G401.6 (cell line): Measurements from ENCODE around the gene TALDO1.
A peak's percentile ranks its signal among the peaks of the same experiment; 100 is the strongest.

ENCODE experiments used
- FAIRE-seq: peaks from 2 replicates; lab custom pipeline; 2012; peaks lifted over from hg19 to GRCh38; lab: Jason Lieb, UNC

The TALDO1 gene

DNA sequence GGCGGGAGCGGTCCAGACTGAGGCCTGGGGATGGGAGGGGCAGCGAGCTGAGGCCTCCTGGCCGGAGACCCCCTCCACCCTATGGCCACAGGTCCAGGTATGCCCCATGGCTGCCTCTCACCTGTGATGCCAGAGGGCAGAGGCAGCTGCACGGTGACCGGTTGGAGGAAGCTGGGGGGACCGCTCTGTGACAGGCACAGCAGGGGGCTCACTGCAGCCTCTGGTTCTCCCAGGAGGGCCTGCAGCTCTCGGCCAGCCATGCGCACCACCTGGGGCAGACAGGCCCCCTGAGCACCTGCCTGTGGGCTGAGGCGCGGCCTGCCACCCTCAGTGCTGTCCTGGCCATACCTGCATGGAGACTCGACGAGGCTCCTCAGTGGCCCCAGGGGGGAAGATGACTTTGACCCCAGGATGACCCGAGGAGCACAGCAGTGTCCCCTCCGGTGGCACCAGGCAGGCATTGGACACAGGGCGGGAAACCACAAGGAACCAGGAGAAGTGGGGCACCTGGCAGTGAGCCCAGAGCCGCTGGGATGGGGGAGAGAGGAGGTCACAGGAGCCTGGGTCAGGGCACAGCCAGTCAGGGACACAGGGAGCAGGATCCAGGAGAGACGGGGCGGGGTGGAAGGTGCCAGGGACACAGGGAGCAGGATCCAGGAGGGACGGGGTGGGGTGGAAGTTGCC is 54.0 kb downstream of the TALDO1 start:
- no peak for FAIRE-seq

- no peak for FAIRE-seq
These were observed 54.9 kb downstream of the TALDO1 start for GRCh38 chr11:802018-802617.

DNA sequence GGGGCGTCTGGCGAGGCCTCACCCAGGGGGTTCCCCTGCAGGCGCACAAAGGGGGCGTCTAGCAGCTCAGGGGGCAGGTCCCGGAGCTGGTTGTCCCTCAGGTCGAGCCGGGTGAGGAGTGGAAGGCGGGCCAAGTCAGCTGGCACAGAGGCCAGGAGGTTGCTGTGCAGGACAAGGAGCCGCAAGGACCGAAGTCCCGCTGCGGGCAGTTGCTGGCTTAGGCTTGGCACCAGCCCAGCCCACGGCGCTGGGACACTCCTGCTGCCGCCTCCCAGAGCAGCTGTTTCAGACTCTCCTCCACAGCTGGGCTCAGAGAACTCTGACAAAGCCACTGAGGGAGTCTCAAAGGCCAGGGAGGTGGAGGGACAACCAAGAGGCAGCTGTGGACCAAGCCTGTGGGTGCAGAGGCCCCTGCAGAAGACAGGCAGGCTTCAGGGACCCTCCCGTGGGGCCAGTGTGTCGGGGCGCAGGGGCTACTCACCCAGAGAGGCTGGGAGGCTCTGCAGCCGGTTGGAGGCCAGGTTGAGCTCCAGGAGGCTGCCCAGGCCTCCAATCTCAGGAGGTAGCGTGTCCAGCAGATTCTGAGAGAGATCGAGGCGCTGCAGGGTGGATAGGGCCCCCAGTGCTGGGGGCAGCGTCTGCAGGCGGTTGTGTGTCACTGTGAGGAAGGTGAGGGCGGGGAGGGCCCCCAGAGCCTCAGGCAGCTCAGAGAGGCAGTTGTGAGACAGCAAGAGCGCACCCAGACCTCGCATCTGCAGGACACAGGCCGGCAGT is 55.6 kb downstream of the TALDO1 start:
- no peak for FAIRE-seq

- no peak for FAIRE-seq
These were observed 56.1 kb downstream of the TALDO1 start for GRCh38 chr11:803467-803742.

- no peak for FAIRE-seq
These were observed 56.7 kb downstream of the TALDO1 start for GRCh38 chr11:803770-804598.

- FAIRE-seq, result no peak
These were observed 57.3 kb downstream of the TALDO1 start for GRCh38 chr11:804599-804964.

- no peak for FAIRE-seq
These were observed 61.4 kb downstream of the TALDO1 start for GRCh38 chr11:808427-809286.

DNA sequence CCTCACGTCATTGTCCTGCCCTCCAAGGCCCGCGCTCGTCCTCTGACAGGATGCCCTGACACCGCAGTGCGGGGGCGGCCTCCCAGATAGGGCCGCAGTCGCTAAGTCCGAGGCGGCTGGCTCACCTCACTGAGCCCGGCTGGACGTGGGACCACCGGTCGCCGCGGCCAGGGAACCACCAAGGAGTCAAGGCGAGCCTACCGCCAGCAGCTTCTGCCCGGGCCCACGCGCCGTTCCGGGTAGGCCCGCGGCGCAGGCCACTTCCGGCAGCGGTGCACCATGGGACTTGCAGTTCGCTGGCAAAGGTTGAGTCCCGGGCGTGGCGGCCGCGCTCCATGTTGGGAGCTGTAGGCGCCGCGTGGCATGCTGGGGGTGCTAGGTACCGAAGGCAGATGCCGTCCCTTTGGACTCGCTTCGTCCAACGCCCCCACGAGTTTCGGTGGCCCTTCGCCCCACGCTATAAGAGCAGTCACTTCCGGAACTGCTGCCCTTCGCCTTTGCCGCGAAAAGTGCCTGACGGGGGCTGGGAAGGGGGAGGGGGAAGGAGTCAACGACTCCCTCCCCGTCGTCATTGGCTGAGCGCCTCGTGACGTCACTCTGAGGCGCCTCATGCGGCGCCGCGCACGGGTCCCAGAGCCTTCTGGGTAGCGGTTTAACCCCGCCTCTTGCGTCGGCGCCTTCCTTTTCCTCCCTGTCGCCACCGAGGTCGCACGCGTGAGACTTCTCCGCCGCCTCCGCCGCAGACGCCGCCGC is 62.2 kb downstream of the TALDO1 start, which contains the start of gene RPLP2:
Gene RPLP2, plus strand, starts transcription at position 681 of the 753 bp plus-strand sequence. CDS start 268 bp downstream, outside the sequence.
- peak; percentile 93 for FAIRE-seq

DNA sequence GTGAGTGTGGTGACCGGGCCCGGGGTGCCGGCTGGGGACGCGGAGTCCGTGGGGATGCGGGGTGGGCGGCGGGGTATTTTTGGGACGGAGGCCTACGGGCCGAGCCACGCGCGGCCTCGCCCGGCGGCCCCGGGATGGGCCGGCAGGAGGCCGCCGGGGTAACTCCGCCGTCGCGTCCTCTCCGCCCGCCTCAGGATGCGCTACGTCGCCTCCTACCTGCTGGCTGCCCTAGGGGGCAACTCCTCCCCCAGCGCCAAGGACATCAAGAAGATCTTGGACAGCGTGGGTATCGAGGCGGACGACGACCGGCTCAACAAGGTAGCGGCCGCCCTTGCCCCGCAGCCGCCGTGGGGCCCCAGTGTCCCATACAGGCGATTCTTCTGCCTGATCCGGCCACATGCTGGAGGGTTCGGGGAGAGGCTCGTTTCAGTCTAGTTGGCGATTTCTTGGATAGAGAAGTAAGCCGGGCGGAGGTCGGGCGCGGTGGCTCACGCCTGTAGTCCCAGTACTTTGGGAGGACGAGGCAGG is 62.8 kb downstream of the TALDO1 start:
- no peak for FAIRE-seq

DNA sequence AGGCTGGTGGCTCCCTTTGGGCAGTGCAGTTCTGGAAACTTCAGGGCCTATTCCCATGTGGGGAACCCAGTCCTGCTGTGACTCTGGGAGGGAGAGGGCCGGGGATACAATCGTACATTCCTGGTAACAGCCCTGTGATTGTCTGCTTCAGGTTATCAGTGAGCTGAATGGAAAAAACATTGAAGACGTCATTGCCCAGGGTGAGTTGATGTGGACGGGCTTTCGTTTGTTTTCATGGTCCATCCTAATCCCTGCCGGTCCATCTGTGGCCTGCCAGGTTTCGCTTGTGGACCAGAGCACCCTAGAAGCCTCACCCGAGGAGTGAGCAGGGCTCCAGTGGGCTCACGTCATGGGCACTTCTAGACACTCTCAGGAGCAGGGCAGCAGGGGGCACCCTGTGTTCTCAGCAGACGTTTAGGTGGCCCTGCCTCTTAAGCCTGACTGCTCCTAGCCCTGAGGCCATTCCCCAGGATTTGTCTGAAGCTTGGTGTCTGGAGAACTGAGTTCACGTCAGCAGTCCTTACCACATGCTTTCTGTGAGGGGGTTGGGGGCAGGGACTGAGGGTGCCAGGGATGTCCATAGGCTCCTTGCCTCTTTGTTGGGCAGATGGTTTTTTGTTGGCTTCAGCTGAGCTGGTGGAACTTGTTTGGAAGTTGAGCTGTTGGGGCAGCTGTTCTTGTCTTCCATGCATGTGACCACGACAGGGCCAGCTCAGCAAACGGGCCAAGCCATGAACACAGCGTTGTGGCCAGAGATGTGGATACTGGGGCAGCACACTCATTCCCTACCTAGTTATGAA is 64.4 kb downstream of the TALDO1 start:
- no peak for FAIRE-seq

GRCh38 chr11:812390-812789 is 65.1 kb downstream of the TALDO1 start:
- no peak for FAIRE-seq

DNA sequence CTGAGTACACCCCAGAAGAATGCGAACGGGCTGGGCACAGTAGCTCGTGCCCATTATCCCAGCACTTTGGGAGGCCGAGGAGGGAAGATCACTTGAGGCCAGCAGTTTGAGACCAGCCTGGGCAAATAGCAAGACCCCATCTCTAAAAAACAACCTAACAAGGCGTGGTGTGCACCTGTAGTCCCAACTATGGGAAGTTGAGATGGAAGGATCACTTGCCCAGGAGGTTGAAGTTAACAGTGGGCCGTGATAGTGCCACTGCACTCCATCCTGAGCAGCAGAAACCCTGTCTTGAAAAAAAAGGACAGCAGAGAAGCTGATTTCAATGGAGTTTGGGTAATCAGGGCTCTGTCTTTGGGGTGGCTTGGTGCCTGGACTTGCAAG is 65.8 kb downstream of the TALDO1 start:
- no peak for FAIRE-seq

DNA sequence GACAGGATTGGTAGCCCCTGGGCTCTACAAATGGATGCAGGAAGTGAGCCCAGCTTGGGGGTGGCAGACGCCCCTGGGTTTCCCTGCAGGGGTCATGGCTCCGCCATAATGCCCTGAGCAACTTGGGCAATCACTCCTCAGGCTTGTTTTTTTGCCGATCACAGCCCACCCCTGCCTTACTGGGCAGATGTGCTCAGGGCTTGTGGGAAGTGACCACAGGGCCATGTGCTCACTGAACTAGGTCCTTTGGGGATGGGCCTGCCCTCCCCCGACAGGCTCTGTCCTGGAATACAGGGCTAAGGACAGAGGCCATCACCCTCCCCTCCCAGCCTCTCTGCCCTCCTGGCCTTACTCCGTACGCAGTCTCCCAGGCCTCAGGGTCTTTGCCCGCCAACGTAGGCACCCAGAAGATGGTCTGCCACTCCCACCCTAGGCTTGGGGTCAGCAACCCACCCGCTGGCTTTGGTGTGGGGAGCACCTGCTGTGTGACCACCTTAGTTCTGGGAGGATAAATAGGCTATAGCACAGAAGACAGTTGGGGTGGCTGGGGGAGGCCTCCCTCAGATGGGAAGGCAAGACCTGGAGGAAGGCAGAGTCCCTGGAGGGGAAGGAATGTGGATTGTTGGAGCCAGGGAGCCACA is 66.3 kb downstream of the TALDO1 start:
- no peak for FAIRE-seq
